GM19452 (cell line): Measurements from ENCODE around the gene FMNL3.

Experiments used
- ATAC-seq: cut with Tn5 transposase; IDR thresholded peaks from one replicate; pipeline ENCODE4 v1.9.1; 2021; ENCODE audit not compliant: unreplicated experiment

The FMNL3 gene

GRCh38 chr12:49655595-49656236 is 51.5 kb downstream of the FMNL3 start:
- no peak for ATAC-seq

DNA sequence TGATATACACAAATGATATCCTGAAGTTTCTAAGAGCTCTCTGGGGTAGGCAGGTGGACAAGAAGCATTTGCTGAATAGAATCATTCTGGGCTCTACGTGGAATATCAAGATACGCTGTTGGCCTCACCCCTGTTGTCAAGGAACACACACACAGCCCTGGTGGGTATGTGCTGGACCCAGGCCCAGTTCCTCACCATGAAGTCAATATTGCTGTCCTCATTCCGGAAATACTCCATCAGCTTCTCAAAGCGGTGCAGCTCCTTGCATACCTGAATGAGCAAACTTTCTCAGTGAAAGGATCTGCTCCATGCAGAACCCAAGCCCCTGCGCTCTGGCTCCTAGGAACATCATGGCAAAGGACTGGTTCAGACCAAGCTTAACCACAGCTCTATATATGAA is 52.5 kb downstream of the FMNL3 start:
- ATAC-seq: no peak

- no peak for ATAC-seq
These were observed 54.2 kb downstream of the FMNL3 start for GRCh38 chr12:49652921-49653520.

GRCh38 chr12:49651855-49652254 is 55.4 kb downstream of the FMNL3 start:
- no peak for ATAC-seq

DNA sequence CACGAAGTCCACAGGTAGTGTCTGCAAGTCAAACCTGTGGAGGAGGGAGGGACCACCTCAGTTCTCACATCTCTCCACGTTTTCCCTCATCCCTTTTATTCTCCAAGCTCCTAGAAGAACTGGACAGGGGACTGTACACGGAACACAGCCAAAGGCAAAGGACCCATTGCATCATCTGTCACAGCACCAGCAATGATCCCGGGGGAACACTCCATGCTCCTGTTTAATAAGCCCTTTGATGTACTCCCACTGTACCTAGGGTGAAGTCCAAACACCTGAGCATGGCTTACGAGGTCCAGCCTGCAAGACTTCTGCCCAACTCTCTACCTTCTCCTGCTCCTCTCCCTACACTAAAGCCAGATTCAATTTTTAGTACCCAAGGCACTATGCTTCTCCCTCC is 57.3 kb downstream of the FMNL3 start:
- no peak for ATAC-seq

DNA sequence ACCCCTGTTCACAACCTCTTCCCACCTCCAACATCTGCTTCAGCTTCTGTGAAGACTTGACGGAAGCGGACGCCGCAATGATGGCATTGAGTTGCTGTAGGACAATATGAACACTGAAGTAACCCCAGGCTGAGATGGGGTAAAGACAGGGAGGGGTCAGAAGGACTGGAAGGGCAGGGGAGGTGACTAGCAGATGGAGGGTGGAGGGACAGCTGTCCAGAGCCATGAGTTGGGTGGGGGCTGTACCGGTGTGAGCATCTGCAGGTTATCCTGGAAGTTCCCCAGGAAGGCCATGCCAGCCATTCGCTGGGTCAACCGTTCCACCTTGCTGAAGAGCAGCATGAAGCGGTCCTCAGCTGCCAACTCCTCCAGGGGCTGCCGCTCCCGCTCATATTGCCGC is 57.8 kb downstream of the FMNL3 start:
- no peak for ATAC-seq

GRCh38 chr12:49648712-49649003 is 58.5 kb downstream of the FMNL3 start:
- ATAC-seq: no peak

GRCh38 chr12:49647827-49648711 is 59.1 kb downstream of the FMNL3 start:
- ATAC-seq: no peak

DNA sequence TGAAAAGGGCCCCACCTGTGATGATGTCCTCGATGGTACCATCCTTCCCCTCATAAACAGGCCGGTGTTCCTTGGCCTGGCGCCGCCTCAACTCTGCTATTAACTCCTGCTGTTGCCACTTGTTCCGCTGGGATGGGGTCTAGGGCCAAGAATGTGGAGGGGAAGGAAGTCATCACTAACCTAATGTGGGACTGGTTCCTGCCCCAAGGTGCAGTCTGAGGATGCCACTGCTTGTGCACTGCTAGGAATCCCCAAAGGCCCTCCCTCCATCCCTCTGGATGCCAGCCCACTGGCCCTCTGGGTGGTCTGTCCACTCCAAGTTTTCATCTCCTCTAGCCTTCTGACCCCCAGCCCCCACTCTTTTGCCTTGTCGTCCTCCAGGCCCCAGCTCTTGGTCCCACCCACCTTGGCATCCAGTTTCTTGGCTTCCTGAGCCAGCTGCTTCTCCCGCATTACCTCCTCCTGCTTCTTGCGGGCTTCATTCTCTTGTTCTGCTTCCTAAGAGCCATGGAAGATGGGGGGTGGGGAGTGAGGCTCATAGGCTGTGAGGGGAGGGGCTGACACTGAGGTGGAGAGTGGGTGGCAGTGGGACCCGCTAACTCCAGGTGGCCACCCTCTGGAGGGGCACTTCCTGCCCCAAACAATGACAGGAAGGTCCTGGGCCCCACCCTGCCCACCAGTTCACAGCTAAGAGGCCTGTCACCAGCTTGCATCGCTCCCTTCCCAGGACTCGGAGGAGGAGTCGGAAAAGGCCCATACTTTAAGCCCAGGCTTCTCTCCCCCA is 60.1 kb downstream of the FMNL3 start:
- no peak for ATAC-seq

DNA sequence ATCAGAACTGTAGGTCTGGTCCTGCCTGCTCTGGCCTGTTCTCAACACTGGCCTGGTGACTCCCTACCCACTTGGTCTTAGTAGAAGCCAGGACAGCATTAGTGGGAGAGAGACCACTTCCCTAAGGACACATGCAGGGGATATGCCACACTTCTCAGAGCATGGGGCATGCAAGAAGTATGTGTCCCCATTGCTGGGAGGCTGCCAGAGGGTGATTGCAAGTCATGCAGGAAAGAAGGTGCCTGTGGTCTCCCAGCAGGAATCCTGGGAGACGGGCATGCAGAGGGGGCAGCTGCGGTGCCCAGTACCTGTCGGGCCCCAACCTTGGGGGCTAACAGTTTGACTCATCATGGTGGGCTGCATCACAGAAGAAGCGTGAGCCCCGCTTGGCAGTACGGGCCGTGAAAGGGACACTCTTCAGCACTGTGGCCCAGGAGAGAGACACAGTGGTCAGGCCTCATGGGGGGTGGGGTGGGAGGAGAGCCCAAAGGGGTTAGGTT is 60.8 kb downstream of the FMNL3 start:
- ATAC-seq: no peak

GRCh38 chr12:49645146-49646039 is 61.8 kb downstream of the FMNL3 start:
- no peak for ATAC-seq

- ATAC-seq: no peak
These were observed 62.6 kb downstream of the FMNL3 start for GRCh38 chr12:49644620-49644994.

DNA sequence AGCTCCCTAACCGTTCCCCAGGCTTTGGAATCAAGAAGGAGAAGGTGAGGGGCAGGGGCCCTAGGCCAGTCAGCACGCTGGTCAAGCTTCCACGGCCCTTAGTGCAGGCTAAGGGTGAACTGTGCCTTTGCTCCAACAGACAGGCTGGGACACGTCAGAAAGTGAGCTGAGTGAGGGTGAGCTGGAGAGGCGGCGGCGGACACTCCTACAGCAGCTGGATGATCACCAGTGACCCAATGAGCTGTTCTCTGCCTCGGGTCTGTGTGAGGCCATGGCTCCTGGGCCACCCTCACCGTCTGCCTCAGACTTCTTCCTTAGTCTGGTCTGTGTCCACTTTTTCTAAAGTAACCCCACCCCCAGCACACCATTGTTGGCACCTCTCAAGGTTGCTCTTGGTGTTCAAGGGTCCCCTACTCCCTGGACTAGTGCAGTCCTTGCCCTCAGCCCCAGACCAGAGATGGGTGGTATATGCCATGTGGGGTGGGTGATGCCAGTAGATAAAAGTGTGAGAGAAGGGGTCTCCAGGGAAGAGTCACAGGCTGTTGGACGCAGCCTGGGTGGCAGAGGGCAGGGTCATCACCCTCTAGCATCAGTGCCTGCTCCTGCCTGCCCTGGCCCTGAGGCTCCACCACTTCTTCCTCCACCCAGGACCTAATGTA is 63.1 kb downstream of the FMNL3 start:
- ATAC-seq: no peak

- no peak for ATAC-seq
These were observed 64.1 kb downstream of the FMNL3 start for GRCh38 chr12:49643135-49643534.

- ATAC-seq: no peak
These were observed 64.8 kb downstream of the FMNL3 start for GRCh38 chr12:49642370-49642802.

GRCh38 chr12:49641748-49642369 is 65.3 kb downstream of the FMNL3 start:
- no peak for ATAC-seq

DNA sequence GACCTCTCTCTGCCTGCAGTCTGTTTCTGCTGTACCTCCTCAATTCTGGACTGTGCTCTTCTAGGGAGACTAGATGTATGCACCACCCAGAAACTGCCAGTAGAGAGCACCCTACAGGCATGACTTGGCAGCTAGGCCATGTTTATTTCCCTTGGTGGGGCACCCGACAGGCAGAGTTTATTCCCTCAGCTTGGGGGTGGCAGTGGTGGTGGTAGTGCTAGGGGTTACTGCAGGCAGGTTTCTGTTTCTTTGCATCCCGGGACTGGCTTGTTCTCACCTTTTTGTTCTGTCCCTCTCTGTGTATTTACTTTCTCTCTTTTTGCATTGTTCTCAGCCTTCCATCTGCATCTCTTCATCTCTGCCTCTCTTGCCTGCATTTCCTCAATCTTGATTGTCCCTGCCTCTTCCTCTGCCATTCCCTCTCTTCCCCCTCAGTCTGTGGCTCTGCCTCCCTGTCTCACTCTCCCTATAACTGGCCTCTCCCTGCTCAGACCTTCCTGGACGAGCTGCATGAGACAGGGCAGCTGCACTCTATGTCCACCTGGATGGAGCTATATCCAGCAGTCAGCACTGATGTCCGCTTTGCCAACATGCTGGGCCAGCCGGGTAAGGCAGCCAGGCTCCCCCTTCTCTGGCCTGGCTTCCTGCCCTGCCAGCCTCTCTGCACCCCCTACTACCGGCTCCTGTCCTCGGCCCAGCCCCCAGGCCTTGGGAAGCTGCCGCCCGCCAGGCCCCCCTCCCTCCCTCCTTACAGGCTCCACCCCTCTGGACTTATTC is 70.0 kb downstream of the FMNL3 start:
- no peak for ATAC-seq

DNA sequence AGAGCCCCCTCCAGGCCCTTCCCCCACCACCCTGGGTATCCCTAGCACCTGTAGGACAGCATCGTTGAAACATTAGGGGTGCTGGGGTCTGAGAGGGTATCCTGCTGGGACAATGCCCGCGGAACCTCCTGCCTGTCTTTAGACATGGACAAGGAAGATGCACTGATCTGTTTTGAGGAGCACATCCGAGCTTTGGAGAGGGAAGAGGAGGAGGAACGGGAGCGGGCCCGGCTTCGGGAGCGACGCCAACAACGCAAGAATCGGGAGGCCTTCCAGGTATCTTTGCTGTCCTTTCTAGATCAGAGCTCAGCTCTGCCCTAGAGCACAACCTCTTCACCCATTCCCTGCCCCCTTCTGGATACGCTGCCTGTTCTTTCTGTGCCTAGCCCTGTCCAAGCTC is 70.6 kb downstream of the FMNL3 start:
- ATAC-seq: no peak

DNA sequence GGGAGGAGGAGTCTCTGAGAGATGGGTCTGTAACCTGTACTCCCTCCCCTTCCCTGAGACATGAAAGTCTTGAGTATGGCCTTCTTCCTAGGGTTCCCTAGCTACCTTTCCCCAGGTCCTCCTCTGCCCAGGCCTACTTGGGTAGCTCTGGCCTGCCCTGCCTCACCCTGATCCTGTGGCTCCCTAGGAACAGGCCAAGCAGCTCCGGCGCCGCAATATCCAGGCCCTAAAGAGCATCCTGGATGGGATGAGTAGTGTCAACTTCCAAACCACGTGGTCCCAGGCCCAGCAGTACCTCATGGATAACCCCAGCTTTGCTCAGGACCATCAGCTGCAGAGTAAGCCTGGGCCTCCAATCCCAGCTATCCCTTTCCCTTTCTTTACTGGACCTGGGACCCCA is 71.5 kb downstream of the FMNL3 start:
- ATAC-seq: no peak
